GM12865 (cell line): ENCODE measurements around the gene ZNF823.

Experiments used
- DNase-seq: peaks from one replicate; pipeline ENCODE4 v3.0.0; 2010; ENCODE audit warnings: low read depth
- H3K4me3 ChIP-seq: 2 replicates; pipeline ENCODE4 v1.5.1; 2011; ENCODE audit warnings: mild to moderate bottlenecking, low read depth, low read length, control low read depth
- TF ChIP-seq, protein P1 (sequence below): IDR thresholded peaks from 2 replicates; pipeline ENCODE4 v1.5.1; 2011; ENCODE audit warnings: low read length, control low read depth, low read depth, inconsistent platforms; ENCODE audit not compliant: insufficient read depth; ENCODE audit errors: missing control alignments

ZNF823 gene

DNA sequence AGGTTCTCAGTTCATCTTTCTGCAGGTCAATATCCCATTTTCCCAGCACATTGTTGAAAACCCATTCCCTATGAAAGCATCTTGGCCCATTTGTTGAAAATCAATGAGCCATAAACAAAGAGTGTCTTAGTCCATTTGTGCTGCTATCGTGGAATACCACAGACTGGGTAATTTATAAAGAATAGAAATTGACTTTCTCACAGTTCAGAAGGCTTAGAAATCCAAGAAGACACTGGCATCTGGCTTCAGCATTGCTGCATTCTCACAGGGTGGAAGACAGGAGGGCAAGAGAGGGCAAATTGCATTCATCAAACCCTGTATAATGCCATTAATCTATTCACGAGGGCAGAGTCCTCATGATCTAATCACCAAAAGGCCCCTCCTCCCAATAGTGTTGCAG lies 34.1 kb downstream of the ZNF823 start:
- DNase-seq = no peak
- no peak overlapping the region for H3K4me3 ChIP-seq
- TF ChIP-seq, protein P1, sequence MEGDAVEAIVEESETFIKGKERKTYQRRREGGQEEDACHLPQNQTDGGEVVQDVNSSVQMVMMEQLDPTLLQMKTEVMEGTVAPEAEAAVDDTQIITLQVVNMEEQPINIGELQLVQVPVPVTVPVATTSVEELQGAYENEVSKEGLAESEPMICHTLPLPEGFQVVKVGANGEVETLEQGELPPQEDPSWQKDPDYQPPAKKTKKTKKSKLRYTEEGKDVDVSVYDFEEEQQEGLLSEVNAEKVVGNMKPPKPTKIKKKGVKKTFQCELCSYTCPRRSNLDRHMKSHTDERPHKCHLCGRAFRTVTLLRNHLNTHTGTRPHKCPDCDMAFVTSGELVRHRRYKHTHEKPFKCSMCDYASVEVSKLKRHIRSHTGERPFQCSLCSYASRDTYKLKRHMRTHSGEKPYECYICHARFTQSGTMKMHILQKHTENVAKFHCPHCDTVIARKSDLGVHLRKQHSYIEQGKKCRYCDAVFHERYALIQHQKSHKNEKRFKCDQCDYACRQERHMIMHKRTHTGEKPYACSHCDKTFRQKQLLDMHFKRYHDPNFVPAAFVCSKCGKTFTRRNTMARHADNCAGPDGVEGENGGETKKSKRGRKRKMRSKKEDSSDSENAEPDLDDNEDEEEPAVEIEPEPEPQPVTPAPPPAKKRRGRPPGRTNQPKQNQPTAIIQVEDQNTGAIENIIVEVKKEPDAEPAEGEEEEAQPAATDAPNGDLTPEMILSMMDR = no peak

DNA sequence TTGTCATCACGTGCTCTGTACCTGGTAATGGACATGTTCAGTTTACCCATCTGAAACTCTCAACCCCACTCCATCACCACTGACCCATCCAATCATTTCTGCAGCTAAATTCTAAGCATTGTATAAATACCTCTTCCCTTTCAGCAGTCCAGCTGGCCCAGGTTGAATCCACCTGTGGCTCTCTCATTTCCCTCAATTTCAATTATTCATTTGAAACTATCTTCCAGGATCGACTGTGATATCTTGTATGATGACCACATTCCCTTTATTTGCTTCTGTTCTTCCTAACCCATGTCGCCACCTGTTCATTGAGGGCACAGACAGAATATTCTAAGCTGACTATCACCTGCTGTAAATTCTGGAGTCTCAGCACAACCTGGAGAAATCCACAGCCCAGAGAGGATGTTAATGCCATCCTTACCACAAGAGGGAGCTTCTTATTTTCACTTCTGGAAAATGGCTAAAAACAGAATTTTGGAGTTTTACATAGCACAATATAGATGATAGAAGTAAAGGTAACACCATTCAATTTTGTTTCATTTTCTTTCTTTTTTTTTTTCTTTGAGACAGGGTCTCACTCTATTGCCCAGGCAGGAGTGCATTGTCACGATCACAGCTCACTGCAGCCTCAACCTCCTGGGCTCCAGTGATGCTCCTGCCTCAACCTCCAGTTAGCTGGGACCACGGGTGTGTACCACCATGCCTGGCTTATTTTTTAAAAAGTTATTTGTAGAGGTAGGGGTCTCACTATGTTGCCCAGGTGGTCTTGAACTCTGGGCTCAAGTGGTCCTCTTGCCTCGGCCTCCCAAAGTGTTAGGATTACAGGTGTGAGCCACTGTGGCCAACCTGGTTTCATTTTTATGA lies 38.6 kb downstream of the ZNF823 start:
- H3K4me3 ChIP-seq = no peak overlapping the region
- TF ChIP-seq, protein P1 = peak; percentile 43
- peak; percentile 23 for DNase-seq

DNA sequence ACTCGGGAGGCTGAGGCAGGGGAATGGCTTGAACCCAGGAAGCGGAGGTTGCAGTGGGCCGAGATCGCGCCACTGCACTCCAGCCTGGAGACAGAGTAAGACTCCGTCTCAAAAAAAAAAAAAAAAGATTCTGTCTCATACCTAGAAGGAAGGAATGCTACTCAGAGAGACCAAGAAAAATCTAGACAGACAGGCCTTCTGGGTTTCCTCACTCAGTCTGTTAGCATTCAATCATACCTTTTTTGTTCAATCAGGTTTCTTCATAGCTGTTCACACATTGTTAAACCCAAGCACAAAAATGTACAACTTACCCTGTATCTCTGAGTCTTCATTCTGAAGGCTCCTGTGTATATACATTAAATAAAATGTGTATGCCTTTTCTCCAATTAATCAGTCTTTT lies 40.5 kb downstream of the ZNF823 start:
- DNase-seq = no peak
- H3K4me3 ChIP-seq = no peak overlapping the region
- TF ChIP-seq, protein P1 = no peak

DNA sequence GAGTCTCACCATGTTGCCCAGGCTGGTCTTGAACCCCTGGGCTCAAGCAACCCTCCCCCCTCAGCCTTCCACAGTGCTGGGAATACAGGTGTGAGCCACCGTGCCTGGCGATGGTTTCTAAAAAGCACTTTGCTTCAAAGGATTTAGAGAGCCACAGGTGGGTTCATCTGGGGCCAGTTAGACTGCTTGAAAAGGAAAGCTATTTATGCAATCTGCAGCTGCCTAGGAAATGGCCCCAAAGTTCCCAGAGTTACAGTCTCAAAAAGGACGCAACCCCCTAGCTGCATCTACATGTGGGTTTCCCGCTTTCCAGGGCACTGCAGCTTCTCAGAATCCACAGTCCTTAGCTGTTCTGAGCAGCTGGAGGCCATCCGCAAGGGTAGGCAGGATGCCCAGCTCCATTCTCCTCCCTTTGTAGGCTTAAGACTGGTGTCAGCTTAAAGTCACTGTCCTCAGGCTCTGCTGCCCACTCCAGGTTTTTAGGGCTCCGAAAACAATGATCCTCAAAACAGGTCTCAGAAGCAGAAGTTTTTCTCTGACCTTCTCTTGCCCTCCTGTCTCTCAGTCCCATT lies 41.4 kb downstream of the ZNF823 start:
- H3K4me3 ChIP-seq = no peak overlapping the region
- no peak for DNase-seq
- TF ChIP-seq, protein P1 = no peak

DNA sequence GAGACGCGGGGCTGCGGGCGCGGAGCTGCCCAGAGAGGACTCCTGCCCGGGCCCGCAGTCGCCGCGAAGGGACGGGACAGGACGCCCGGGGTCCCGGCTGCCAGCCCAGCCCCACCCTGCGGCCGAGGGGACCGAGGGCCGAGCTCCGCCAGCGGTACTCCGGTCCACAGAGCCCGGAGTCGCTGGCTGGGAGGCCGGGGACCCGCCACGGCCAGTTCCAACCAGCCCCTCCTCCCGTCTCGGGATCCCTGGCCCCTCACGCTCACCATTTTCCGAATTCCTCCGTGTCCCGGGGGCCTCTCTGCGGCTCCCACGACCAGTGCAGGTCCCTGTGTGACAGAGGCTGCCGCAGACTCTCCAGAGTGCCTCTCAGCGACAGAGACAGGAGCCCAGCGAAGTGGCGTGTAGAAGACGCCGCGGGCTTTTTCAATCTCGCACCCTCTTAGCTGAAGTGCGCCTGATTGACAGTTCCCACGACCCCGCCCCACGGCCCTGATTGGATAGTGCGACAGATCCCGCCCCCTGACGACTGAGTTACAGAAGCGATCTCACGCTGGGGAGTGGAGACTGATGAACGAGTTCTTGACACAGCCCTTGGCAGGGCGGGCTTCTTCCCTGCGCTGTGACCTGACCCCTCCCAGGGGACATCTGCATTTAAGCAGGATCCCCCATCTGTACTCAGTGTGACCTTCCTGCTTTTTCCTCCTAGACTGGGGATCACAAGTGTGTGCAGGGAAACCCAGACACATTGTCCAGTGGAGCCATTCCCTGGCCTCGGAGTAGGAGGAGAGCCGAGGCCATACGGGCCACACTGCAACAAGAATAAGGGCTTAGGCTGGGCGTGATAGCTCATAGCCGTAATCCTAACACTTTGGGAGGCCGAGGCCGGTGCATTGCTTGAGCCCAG lies 44.0 kb downstream of the ZNF823 start:
- peak overlapping the region; percentile 59 for H3K4me3 ChIP-seq
- DNase-seq = peak; percentile 85
- TF ChIP-seq, protein P1 = no peak

DNA sequence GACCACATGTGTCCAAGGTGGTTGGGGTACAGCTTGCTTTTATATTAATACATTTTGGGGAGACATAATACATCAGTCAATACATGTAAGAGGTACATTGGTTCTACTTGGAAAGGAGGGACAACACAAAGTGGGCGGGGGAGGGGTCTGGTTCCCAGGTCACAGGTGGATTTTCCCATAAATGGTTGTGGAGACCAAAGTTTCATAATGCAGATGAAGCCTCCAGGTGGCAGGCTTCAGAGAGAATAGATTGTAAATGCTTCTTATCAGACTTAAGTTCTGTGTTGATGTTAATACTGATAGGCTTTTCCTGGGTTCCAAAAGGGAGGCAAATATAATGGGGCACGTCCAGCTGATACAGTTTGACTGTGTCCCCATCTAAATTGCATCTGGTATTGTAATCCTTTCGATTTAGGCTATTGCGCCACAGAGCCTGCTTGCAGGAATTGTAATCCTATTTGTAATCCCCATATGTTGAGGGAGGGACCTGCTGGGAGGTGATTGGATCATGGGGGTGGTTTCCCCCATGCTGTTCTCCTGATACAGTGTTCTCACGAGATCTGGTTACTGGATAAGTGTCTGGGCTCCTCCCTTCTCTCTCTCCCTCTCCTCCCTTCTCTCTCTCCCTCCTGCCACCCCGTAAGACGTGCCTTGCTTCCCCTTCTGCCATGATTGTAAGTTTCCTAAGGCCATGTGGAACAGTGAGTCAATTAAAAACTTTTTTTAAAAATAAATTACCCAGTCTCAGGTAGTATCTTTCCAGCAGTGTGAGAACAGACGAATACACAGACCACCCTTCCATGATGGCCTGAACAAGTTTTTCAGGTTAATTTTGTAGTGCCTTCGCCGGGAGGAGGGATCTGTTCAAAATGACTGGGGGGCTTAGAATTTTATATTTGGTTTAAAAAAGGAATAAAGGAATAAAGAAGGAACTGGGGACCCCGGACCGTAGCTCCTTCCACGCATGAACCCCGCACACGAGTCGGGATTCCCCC lies 44.9 kb downstream of the ZNF823 start:
- H3K4me3 ChIP-seq = peak overlapping the region; percentile 59
- peak; percentile 7 for DNase-seq
- TF ChIP-seq, protein P1 = no peak
